GM21447 (cell line): ENCODE measurements around the gene UBN2.

ENCODE experiments used
- ATAC-seq: cut with Tn5 transposase; IDR thresholded peaks from one replicate; pipeline ENCODE4 v1.9.1; 2021; ENCODE audit not compliant: unreplicated experiment

UBN2 gene

DNA sequence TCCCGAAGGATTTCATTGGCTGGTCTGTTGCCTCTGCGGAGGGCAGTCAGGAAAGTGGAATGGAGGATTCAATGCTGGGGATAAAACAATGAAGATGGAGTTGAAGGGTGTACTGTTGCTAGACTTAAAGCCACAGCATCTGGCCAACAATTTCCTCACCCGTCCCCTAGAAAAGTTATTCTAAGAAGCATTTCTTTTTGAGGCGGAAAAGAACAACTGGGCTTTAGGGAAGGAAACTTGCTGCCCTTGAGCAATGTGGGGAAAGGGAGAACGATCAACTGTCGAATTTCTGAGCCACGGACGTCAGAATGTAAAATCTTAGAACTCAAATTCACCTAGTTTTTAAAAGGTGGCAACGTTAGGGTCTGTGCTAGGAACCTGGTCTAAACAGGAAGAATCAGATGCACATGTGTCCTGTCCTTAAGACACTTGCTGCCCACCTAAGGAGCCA, 110.8 kb downstream of the UBN2 start:
- ATAC-seq = no peak

DNA sequence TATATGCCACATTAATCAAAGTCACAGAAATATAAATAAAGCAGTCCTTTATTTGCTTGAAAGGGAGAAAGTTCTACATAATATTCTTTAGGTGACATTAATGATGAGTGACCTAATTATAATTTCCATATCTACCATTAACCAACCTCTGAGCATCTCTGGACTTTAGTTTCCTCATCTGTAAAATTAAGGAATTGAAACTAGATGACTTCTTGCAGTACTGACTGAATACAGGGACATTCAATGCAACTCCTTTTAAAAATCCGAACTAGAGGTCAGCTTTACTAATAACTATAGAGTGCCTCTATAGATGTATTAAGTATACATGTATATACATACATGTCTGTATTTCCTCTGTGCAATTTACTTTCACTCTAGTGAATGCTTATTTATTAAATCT, 114.0 kb downstream of the UBN2 start:
- no peak for ATAC-seq

DNA sequence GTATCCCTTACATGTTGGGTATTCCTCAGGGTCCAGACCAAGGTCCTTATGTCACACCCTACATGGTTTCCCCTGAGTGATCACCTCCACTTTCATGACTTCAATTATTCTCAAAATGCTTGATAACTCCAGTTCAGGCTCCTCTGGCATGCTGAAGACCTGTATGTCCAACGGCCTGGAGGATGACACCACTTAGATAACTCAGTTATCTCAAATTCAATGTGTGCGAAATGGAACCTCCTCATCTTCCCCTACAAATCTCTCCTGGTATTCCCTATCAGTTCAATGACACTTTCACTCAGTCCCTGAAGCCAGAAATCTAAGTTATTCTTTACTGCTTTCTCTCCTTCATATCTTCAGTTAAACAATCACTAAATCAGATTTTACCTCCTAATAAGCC, 120.0 kb downstream of the UBN2 start:
- ATAC-seq = no peak

DNA sequence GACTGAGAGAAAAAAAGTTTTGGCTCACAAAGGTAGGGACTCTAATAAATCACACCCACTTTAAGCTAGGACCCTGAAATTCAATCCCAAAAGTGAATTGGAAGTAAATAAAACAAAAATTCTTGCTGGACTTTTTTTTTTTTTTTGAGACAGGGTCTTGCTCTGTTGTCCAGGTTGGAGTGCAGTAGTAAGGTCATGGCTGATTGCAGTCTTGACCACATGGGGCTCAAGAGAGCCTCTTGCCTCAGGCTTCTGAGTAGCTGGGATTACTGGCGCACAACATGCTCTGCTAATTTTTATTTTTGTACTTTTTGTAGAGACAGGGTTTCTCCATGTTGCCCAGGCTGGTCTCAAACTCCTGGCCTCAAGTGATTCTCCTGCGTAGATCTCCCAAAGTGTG, 123.7 kb downstream of the UBN2 start:
- ATAC-seq = no peak

DNA sequence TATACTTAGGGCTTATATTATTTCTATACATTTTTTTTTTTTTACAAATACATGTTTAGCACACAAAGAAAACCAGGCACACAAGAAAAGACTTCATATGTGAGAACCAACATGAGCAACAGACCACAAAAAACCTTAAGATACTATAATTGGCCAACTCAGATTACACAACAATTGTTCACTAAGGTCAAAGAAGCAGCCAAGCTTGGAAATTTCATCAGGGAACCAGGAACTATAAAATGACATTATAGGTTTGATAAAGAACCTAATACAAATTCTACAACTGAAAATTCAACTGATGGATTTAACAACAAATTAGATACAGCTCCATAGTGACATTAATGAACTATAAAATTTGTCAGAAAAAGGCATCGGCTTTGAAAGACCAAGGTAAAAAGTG, 124.3 kb downstream of the UBN2 start:
- no peak for ATAC-seq
